Measurements from ENCODE around the gene MAST2. TPM values are rescaled to one million over a fixed set of nuclear protein-coding genes. Genes with fewer than 3 reads are reported as not detected.
"Not testable (repeated sequence)": the region's sequence is repeated elsewhere in the genome, so short reads cannot be mapped to it uniquely, and the experiment has no call there.

MAST2 gene
- total RNA-seq, 1 experiment from 2014 or later, result 11.1 TPM

DNA sequence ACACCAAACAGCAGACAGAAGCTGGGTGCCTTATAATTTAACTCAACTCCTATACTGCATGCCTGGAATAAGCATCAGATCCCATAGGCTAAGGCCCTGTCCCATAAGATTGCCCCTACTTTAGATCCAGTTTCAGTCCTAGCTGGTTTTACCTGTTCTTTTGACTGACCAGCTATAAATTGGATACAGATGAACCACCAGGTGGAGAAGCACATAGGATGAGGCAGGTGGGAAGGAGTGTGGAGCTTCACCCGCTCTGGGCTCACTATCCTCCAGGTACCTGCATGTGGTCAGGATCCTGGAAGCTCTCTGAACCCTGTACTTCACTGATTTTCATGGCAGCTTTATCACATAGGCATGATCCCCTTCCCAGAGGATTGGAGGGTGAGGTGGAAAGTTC is 51.3 kb downstream of the MAST2 start:
- no peak for DNase-seq (ENCODE audit: extremely low read depth, low read depth)

GRCh38 chr1:45857101-45857700 is 53.8 kb downstream of the MAST2 start:
- no peak for DNase-seq (ENCODE audit: extremely low read depth, low read depth)

DNA sequence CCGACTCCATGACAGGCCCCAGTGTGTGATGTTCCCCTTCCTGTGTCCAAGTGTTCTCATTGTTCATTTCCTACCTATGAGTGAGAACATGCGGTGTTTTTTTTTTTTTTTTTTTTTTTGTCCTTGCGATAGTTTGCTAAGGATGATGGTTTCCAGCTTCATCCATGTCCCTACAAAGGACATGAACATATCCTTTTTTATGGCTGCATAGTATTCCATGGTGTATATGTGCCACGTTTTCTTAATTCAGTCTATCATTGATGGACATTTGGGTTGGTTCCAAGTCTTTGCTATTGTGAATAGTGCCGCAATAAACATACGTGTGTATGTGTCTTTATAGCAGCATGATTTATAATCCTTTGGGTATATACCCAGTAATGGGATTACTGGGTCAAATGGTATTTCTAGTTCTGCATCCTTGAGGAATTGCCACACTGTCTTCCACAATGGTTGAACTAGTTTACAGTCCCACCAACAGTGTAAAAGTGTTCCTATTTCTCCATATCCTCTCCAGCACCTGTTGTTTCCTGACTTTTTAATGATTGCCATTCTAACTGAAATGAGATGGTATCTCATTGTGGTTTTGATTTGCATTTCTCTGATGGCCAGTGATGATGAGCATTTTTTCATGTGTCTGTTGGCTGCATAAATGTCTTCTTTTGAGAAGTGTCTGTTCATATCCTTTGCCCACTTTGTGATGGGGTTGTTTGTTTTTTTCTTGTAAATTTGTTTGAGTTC is 54.5 kb downstream of the MAST2 start:
- DNase-seq (ENCODE audit: extremely low read depth, low read depth), result not testable (repeated sequence)

DNA sequence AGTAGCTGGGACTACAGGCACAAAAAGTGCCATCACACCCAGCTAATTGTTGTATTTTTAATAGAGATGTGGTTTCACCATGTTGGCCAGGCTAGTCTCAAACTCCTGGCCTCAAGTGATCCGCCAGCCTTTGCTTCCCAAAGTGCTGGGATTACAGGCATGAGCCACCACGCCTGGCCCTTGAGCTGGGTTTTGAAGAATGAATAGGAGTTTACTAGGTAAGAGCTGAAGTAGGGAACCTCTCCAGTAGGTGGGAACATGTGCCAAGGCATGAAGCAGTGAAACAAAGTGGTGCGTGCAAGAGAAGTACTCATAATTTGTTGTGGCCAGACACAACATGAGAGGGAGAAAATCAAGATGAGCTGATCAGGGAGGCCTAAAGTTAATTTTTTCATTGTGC is 55.8 kb downstream of the MAST2 start:
- DNase-seq (ENCODE audit: extremely low read depth, low read depth), result no peak

DNA sequence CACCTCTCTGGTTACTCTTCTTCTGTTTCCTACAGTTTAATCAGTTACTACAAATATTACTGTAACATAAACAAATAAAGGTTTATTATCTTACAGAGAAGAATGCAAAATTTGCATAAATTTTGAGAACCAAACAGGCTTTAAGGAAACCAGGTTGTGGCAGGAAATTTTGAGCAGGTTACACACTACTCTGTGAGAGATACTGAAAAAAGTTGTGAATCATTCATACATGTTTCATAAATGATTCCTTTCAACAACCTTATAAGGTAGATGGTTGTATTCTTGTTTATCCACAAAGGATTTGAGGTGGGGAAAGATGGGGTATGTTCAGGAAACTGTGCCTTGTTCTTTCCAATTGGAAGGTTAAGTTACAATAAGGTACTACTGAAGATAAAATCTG is 58.6 kb downstream of the MAST2 start:
- DNase-seq (ENCODE audit: extremely low read depth, low read depth), result no peak

DNA sequence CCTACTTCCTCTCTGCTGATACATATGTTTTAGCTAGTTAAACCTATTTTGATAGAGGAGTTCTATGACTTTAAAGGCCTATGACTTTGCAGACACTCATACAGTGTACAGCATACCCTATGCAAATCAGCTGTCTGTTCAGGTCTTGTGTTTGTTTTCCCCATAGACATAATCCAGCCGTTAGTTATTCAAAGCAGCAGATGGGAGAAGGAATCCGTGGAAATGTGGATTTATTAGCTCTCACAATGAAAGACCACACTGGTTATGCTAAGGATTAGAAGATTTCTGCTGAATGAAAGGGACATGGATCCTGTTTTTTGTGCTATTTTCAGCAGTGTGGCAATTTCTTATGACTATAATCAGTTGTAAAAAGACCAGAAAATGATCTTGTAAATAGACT is 59.8 kb downstream of the MAST2 start:
- no peak for DNase-seq (ENCODE audit: extremely low read depth, low read depth)

DNA sequence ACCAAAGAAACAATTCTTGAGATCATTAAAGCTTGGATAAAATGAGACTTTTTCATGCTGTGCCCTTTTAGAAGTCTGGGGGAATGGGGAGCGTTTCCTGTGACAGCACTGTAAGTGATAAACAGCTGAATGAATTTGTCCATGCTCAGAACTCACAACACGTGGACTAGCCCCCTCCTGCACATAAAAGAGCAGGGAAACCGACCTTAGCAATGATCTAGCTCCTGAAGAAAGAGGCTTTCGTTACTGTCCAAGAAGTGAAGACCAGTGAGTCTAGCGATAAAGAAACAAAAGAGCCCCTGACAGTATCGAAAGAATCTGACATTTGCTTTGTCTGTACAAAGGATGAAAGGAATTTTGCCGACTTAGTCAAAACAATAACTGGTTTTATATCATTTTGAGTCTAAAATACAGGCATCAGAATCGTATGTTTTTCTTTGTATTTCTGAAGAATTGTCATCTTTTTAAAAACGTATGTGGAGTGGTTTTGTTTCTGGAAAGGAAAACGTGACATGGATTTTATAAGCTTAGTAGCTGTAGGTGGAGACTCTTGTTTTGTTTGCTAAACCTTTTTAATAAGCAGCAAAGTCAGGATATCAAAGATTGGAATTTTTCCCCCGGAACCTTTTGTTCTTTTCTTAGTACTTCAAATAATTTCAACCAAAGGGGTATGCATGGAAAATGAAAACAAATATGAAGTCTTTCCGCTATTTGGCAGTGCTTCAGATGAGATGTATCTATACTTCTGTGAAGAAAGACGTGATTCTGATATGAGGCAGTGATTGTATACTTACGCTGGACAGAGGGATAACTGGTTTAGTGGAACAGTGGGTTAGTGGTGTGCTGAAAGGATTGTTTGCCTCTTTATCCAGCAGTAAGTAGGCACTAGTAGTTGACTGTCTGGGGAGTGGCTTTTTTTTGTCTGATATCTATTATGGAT is 61.0 kb downstream of the MAST2 start:
- DNase-seq (ENCODE audit: extremely low read depth, low read depth), result no peak

- DNase-seq (ENCODE audit: extremely low read depth, low read depth), result no peak
These were observed 64.4 kb downstream of the MAST2 start for GRCh38 chr1:45867697-45868348.

- no peak for DNase-seq (ENCODE audit: extremely low read depth, low read depth)
These were observed 65.4 kb downstream of the MAST2 start for GRCh38 chr1:45868861-45869260.

DNA sequence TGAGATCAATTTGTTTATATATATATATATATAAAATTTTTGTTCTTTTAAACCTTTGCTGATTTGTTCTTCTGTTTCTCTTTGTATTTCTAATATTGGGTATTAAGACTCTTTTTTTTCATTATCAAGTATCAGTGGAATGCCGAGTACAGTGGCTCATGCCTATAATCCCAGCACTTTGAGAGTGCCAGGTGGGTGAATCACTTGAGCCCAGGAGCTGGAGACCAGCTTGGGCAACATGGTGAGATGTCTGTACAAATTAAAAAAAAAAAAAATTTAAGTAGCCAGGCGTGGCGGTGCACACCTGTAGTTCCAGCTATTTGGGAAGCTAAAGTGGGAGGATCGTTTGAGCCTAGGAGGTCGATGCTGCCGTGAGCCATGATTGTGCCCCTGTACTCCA is 67.1 kb downstream of the MAST2 start:
- no peak for DNase-seq (ENCODE audit: extremely low read depth, low read depth)

DNA sequence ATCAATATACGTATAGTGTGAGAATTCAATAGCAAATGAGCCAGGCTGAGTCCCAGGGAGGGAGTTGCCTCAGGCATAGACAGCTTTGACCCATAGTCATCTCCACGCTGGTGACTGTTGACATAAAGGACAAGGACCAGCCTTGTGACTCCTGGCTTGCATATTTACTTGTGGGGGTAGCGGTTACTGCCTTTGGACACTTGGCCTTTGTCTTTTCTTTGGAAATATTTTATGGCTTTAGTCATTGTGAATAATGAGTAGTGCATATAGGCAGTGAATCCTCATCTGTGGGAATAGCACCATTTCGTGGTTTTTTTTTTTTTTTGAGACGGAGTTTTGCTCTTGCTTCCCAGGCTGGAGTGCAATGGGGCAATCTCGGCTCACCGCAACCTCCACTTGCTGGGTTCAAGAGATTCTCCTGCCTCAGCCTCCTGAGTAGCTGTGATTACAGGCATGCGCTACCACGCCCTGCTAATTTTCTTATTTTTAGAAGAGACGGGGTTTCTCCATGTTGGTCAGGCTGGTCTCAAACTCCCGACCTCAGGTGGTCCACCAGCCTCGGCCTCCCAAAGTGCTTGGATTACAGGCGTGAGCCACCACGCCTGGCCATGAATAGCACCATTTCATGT is 68.9 kb downstream of the MAST2 start:
- not testable (repeated sequence) for DNase-seq (ENCODE audit: extremely low read depth, low read depth)

GRCh38 chr1:45876000-45876617 is 72.7 kb downstream of the MAST2 start:
- DNase-seq (ENCODE audit: extremely low read depth, low read depth), result no peak

- no peak for DNase-seq (ENCODE audit: extremely low read depth, low read depth)
These were observed 73.9 kb downstream of the MAST2 start for GRCh38 chr1:45877264-45877663.

GRCh38 chr1:45879885-45880598 is 76.6 kb downstream of the MAST2 start:
- DNase-seq (ENCODE audit: extremely low read depth, low read depth), result no peak

GRCh38 chr1:45880930-45881329 is 77.5 kb downstream of the MAST2 start:
- DNase-seq (ENCODE audit: extremely low read depth, low read depth), result no peak

DNA sequence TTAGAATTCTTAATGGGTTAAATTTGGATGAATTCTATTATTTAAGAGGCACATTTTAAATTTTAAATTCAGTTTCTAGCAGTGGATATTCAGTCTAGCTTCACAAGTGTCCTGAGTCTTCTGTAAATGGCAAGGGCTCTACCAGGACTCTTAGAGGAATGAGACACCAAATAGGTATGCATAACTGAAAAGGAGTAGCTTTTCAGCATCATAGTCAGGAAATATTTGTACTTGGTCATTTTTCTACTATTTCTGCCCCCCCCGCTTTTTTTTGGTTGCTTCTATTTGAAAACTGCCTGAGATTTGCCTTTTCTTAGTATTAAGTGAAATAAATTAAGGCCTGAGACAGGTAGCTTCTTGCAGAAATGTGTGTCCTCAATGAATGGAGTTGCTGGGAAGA is 80.2 kb downstream of the MAST2 start:
- no peak for DNase-seq (ENCODE audit: extremely low read depth, low read depth)

- no peak for DNase-seq (ENCODE audit: extremely low read depth, low read depth)
These were observed 81.3 kb downstream of the MAST2 start for GRCh38 chr1:45884700-45885099.

DNA sequence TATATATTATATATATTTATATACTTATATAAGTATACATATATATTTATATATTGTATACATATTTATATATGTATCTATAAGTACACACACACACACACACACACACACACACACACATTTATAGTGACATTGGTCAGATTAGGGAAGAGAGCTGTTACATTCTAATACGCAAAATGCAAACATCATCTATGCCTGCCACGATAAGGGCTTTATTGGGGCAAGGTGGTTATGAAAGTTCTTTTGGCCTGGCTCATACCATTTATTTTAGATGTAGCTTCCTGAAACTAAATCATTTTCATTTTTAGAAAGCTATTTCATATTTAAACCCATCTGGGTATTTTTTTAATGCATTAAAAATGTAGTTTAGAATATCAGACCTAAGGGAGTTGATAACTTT is 82.8 kb downstream of the MAST2 start:
- no peak for DNase-seq (ENCODE audit: extremely low read depth, low read depth)

GRCh38 chr1:45887156-45887842 is 83.9 kb downstream of the MAST2 start:
- no peak for DNase-seq (ENCODE audit: extremely low read depth, low read depth)

Data from NCI-H460 (cell line).